Measurements from ENCODE around the gene BDKRB1.
A peak's percentile ranks its signal among the peaks of the same experiment; 100 is the strongest.
"Not testable (repeated sequence)": the region's sequence is repeated elsewhere in the genome, so short reads cannot be mapped to it uniquely, and the experiment has no call there.

BDKRB1 gene

GRCh38 chr14:96235426-96235825, 20.6 kb upstream of the BDKRB1 start:
- DNase-seq, result no peak

DNA sequence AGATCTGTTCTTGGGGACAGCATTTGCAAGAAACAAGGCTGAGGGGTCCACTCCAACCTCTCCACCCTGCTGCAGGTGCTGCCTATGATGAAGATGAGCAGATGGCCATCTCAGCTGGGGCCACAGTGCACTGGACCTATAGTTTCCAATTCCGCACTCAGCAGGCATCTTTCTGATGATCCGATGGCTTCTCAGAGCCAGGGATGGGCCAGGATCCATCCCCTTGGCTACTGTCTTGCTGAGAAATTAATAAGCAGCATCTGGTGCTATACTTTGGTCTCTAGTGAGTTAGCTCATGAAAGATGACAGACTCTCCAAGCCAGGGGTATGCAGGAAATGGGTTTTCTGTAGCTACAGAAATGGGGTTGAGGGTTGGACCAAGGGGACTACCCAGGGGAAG, 18.4 kb upstream of the BDKRB1 start:
- no peak for DNase-seq

GRCh38 chr14:96238676-96239265, 17.2 kb upstream of the BDKRB1 start:
- DNase-seq, result peak in 1 of 2 donors; percentile 40

DNA sequence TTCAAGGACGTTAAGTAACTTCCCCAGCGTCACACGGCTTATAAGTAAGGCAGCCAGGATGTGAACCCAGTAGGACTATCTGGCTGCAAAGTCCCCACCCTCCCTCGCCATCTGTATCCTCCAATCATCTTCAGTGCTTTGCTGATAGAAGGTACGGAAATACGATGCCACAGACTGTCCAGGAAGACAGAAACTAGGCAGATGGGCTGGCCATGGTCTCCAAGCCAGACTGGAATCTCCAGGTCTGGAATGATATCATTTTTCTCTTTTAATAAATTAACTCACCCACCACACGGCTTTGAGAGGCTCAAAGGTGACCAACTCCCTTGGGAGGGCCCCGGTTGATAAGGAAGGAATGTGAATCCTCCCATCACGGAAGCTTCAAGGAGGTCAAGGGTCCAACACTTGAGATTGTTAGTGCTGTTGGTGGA, 16.3 kb upstream of the BDKRB1 start:
- DNase-seq, result no peak

- no peak for DNase-seq
These were observed 15.4 kb upstream of the BDKRB1 start for GRCh38 chr14:96240641-96241040.

DNA sequence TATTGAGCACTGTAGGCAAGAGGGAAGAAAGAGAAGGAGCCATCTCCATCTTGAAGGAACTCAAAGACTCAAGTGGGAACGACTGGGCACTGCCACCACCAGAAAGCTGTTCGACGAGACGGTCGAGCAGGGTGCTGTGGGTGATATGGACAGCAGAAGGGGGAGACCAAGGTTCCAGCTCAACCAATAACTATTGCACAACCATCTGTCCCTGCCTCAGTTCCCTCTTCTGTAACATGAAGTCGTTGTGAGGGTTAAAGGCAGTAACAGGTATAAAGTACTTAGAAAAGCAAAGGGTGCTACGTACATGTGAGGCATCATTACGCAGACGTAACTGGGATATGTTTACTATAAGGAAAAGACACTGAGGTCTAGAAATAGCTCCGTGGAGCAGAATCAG, 13.9 kb upstream of the BDKRB1 start:
- no peak for DNase-seq

DNA sequence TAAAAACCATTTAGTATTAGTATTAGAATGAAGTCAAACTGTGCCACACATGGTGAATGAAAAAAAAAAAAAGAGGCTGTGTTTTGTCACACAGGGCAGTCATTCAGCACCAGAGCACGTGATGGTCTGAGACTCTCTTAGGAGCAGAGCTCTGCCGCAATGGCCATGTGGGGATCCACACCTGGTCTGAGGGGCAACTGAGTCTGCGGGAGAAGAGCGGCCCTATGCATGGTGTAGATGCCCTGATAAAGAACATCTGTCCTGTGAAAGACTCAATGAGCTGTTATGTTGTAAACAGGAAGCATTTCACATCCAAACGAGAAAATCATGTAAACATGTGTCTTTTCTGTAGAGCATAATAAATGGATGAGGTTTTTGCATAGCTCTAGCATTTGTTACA, 12.2 kb upstream of the BDKRB1 start:
- DNase-seq, result no peak

DNA sequence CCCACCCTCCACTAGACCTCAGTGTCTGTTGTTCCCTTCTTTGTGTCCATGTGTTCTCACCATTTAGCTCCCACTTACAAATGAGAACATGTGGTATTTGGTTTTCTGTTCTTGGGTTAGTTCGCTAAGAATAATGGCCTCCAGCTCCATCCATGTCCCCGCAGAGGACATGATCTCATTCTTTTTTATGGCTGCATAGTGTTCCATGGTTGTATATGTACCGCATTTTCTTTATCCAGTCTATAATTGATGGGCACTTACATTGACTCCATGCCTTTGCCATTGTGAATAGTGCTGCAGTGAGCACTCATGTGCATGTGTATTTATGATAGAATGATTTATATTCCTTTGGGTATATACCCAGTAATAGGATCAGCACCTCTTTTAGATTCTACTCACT, 10.9 kb upstream of the BDKRB1 start:
- not testable (repeated sequence) for DNase-seq

- DNase-seq, result peak in 1 of 2 donors; percentile 10
These were observed 10.1 kb upstream of the BDKRB1 start for GRCh38 chr14:96245710-96246538.

- peak; percentile 40 to 83 for DNase-seq
These were observed 9.5 kb upstream of the BDKRB1 start for GRCh38 chr14:96246539-96246847.

DNA sequence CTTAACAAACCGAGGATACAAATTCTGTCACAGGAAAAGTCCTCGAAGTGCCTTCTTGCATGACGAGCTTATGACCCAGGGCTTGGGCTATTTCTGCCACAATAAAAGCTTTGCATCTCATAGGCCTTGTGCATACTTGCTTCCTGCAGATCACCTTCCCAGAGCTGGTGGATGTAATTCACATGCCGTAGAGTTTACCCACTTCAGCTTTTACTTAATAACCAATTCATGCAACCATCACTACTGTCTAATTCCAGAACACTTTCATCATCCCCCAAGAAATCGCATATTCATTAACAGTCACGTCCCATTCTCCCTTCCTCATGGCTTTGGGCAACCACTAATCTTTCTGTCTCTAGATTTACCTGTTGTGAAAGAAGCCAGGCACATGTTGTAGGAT, 9.0 kb upstream of the BDKRB1 start:
- DNase-seq, result no peak

GRCh38 chr14:96249029-96249428, 7.0 kb upstream of the BDKRB1 start:
- DNase-seq, result peak; percentile 85 to 93

- DNase-seq, result no peak
These were observed 5.5 kb upstream of the BDKRB1 start for GRCh38 chr14:96250485-96250884.

- DNase-seq, result no peak
These were observed 4.3 kb upstream of the BDKRB1 start for GRCh38 chr14:96251656-96252155.

DNA sequence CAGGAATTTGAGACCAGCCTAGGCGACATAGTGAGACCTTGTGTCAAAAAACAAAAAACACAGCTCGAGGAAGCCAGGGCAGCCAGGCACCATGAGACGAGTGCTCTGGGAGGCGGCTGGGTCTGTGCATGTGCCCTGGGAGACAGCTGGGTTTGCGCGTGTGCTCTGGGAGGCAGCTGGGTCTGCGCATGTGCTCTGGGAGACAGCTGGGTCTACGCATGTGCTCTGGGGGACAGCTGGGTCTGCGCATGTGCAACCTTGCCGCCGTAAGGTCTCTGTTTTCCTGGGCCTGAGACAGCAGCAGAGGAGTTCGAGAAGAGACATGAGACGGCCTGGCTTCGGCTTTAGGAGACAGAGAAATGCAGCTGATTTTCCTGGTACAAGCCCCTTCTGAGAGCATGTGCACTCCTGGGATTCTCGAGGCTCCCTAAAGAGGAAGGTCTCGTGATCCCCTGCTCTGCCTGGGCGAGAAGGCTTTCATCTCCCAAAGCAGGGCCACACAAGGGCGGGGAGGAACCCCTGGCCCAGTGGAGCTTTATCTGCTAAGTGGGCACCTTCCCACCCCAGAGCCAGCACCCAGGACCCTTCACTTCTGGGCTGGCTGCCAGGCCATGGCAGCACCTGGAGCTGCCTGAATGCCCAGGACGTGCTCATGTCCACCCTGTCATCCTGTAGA, 3.5 kb upstream of the BDKRB1 start:
- no peak for DNase-seq

GRCh38 chr14:96252999-96253539, 2.9 kb upstream of the BDKRB1 start:
- DNase-seq, result no peak

DNA sequence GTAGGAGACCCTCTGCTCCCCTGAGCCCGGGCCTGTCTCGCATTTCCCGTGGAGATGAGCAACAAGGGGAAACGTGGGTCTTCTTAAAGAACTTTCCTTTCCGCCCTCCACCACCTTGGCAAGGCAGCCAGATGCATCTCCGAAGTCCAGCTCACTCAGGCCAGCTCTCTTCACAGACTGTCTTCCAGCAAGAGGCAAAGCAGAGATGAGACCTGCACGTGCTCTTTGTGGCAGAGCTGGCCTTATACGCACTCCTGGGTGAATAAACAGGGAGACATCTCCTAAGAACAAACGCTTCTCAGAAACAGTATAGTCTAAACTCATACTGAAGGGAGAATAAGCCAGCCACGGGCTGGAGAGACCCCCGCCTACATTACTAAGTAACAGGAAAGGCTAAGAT, 1.3 kb upstream of the BDKRB1 start:
- DNase-seq, result no peak

- no peak for DNase-seq
These were observed 397 bp downstream of the BDKRB1 start for GRCh38 chr14:96256407-96256806.

GRCh38 chr14:96257056-96257455, 1.0 kb downstream of the BDKRB1 start:
- no peak for DNase-seq

- DNase-seq, result no peak
These were observed 1.9 kb downstream of the BDKRB1 start for GRCh38 chr14:96257900-96258299.

DNA sequence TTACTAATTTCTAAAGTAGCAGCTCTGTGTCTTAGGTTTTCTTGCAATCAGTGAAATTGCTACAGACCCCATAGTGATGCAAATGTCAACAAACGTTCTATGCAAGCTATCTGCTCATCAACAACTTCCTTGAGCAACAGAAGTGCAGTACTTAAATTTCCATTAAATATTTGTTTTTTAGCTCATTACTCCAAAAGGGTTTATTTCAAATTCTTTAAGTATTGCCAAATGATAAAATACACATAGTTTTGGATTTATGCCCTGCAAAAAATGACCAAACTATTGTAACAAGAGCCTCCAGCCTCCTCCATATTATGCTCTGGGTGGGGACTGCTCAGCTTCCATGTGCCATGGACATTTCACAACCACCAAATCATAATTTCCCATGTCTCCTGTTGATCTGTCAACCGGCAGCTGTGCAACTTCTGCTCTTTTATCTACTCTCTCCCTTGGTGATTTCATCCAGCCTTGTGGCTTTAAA, 4.4 kb downstream of the BDKRB1 start:
- peak in 1 of 2 donors; percentile 21 for DNase-seq

DNA sequence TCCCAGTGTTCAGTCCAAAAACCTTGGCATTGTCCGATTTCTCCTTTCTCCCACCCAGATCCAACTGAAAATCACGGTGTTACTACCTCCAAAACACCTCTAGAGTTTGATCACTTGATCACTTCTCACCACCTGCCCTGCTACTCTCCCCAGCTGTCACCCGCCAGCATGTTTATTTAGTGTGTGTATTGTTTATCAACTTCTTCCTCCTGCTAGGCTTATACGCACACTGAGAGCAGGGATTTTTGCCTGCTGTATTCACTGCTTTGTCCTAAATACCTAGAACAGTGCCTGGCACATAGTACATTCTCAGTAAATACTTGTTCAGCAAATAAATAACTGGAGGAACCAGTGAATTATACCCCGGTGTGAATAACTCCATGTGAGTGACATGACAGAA, 5.0 kb downstream of the BDKRB1 start:
- DNase-seq, result no peak
